Measurements from ENCODE around the gene DRD2. TPM values are rescaled to one million over a fixed set of nuclear protein-coding genes. Genes with fewer than 3 reads are reported as not detected.

DRD2 gene
- total RNA-seq, 2 donors from 2014 or later, result not detected

DNA sequence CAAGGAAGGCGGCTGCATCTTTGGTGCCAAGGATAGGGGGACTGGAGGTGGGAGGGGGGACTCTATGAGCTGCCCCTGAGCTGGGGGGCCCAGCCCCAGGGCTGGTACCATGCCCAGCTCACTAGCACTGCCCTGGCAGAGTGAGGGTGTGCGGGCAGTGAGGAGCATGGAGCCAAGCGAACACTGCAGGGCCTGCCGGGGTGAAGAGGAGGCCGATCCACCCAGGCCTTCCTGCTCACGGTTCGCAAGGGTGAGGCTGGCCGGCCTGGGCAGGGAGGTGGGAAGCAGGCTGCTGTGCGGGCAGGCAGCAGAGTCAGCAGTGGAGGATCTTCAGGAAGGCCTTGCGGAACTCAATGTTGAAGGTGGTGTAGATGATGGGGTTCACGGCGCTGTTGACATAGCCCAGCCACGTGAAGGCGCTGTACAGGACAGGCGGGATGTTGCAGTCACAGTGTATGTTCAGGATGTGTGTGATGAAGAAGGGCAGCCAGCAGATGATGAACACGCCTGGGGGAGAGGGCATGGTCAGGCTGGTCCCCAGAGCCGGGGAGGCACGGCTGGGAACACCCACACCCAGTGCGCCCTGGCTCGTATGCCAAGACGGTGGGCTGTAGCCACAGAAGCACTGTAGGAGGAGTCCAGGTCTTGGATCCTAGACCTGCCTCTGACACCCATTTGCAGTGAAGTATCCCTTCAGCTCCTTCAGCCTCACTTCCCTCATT lies 64.6 kb downstream of the DRD2 start:
- TF ChIP-seq, protein P1, sequence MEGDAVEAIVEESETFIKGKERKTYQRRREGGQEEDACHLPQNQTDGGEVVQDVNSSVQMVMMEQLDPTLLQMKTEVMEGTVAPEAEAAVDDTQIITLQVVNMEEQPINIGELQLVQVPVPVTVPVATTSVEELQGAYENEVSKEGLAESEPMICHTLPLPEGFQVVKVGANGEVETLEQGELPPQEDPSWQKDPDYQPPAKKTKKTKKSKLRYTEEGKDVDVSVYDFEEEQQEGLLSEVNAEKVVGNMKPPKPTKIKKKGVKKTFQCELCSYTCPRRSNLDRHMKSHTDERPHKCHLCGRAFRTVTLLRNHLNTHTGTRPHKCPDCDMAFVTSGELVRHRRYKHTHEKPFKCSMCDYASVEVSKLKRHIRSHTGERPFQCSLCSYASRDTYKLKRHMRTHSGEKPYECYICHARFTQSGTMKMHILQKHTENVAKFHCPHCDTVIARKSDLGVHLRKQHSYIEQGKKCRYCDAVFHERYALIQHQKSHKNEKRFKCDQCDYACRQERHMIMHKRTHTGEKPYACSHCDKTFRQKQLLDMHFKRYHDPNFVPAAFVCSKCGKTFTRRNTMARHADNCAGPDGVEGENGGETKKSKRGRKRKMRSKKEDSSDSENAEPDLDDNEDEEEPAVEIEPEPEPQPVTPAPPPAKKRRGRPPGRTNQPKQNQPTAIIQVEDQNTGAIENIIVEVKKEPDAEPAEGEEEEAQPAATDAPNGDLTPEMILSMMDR (IDR thresholded peaks at IDR 0.05), result no peak
- no peaks in the 10 kb centered on the region for H3K36me3 ChIP-seq
- no peak for DNase-seq (ENCODE audit: low spot score)
- H3K4me3 ChIP-seq, result no peak overlapping the region
- no peak overlapping the region for H3K27ac ChIP-seq
- no peaks in the 10 kb centered on the region for H3K27me3 ChIP-seq
- H3K4me1 ChIP-seq, result no peaks in the 10 kb centered on the region
- H3K9me3 ChIP-seq, result no peaks in the 10 kb centered on the region

DNA sequence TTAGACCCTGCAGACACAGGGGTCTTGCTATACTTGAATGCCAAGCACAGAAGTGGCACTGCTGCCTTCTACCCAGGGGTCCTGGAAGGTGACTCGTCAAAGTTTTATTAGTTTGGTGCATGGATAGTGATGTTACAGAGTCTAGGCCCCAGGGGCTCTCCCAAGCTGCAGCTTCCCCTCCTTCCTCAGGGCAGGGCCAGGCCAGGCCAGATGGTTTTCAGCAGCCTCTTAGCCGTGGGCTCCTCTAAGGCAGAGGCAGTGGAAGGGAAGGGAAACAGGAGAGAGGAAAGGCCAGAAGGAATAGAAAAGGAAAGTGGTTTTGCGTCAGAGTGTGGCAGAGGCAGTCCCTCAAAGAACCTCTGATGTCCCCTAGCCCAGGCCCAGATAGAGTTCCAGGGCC lies 65.7 kb downstream of the DRD2 start:
- Histone ChIP-seq H3K36me3 (no peaks in the 10 kb centered on the region), H3K9me3 (no peaks in the 10 kb centered on the region), H3K4me3 (no peak overlapping the region), H3K27me3 (no peaks in the 10 kb centered on the region), H3K4me1 (no peaks in the 10 kb centered on the region), H3K27ac (no peak overlapping the region)
- TF ChIP-seq, protein P1 (IDR thresholded peaks at IDR 0.05), result no peak
- DNase-seq (ENCODE audit: low spot score), result no peak

DNA sequence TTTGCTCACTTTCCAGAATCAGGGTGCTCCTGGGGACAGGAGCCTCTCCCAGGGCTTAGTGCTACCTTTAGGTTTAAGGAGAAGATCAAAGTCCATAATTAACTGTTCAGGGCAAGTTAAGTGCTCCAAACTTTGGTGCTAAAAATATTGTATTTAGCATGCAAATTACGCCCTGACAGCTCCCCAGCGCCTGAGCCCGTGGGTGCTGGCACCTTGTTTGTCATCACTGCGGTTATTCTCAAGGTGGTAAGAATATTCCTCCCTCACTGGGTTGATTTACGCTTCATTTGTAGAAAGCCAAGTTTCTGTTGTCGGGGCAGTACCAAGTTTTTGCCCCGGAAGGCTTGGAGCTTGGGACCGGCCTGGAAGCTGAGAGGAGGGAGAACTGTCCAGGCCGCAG lies 66.3 kb downstream of the DRD2 start:
- H3K4me1 ChIP-seq, result no peaks in the 10 kb centered on the region
- no peak overlapping the region for H3K4me3 ChIP-seq
- no peaks in the 10 kb centered on the region for H3K9me3 ChIP-seq
- H3K27me3 ChIP-seq, result no peaks in the 10 kb centered on the region
- TF ChIP-seq, protein P1 (IDR thresholded peaks at IDR 0.05), result no peak
- H3K36me3 ChIP-seq, result no peaks in the 10 kb centered on the region
- no peak overlapping the region for H3K27ac ChIP-seq
- DNase-seq (ENCODE audit: low spot score), result no peak

DNA sequence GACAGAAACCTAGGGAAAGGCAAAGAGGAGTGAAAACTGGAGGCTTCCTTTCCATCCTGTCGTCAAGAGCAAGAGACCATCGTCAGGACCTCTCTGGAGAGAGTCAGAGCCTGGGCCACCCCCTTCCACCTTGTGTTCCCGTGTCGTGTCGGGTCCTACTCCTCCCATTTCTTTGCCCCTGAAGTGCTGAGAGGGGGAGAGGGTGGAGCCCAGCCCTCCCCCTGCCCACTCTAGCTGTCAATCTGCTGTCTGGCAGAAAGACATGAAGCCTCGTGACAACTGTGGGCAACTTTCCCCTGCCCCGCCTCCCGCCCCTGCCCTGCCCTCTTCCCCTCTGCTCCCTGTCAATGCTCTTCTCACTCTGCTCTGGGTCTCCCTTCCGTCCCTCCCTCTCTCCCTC lies 67.0 kb downstream of the DRD2 start:
- TF ChIP-seq, protein P1 (IDR thresholded peaks at IDR 0.05), result no peak
- H3K9me3 ChIP-seq, result no peaks in the 10 kb centered on the region

DNA sequence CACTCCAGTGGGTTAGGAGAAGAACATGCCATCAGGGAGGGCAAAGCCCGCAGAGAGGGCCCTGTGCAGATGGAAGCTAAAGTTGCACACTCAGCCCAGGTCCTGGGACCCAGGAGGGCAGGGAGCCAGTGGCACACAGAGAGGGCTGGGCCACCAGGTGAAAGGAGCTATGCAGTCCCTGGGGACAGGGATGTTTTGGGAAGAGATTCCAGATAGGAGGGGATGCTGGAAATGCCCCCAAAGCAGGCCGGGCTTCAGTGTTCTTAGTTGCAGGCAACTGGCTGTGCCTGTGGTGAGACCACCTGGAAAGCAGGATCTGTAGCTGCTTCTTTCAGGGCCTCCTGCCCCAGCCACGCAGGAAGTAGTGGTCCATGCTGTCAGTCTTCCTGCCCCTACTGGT lies 68.0 kb downstream of the DRD2 start:
- Histone ChIP-seq H3K4me1 (no peaks in the 10 kb centered on the region), H3K36me3 (no peaks in the 10 kb centered on the region), H3K27me3 (no peaks in the 10 kb centered on the region), H3K4me3 (no peak overlapping the region), H3K9me3 (no peaks in the 10 kb centered on the region), H3K27ac (no peak overlapping the region)
- no peak for DNase-seq (ENCODE audit: low spot score)
- TF ChIP-seq, protein P1 (IDR thresholded peaks at IDR 0.05), result no peak

More for the DNA sequence above, 67.0 kb downstream of the DRD2 start:
- Histone ChIP-seq H3K4me1 (no peaks in the 10 kb centered on the region), H3K4me3 (no peak overlapping the region), H3K27me3 (no peaks in the 10 kb centered on the region), H3K27ac (no peak overlapping the region), H3K36me3 (no peaks in the 10 kb centered on the region)
- DNase-seq (ENCODE audit: low spot score), result no peak
